Adrenal gland (tissue), 12 donors: ENCODE data around the gene MCMBP. TPM values are rescaled to one million over a fixed set of nuclear protein-coding genes. Genes with fewer than 3 reads are reported as not detected.

Experiments used
- DNase-seq, 7 donors: peaks; one replicate each; pipeline ENCODE4 v3.0.0-alpha.2; 2019 to 2020
- H3K27ac ChIP-seq, 5 donors: fragments of 200-600 bp; sonication (generic) in 4 of 5; 1 replicate in 3 of 5; 2 replicates in 2 of 5; pipeline versions ENCODE4 v1.5.1 to v1.8.0; 2016 to 2020; ENCODE audit warnings: mild to moderate bottlenecking in 1 of 5
- H3K27me3 ChIP-seq: fragments of 200-600 bp; 2 replicates; pipeline ENCODE4 v1.8.0; 2021
- H3K36me3 ChIP-seq, 2 donors: fragments of 200-600 bp; replicated peaks in 1 of 2; 1 replicate in 1 of 2; 2 replicates in 1 of 2; pipeline versions ENCODE4 v1.5.1 to v1.8.0; 2018 to 2022
- H3K4me1 ChIP-seq, 2 donors: fragments of 200-600 bp; replicated peaks in 1 of 2; 1 replicate in 1 of 2; 2 replicates in 1 of 2; pipeline versions ENCODE4 v1.5.1 to v1.8.0; 2018 to 2021
- H3K4me3 ChIP-seq, 4 donors: fragments of 200-600 bp; sonication (generic) in 3 of 4; one replicate each; pipeline ENCODE4 v1.5.1; 2016 to 2018
- H3K9me3 ChIP-seq, 3 donors: fragments of 200-600 bp; sonication (generic) in 1 of 3; replicated peaks in 1 of 3; 1 replicate in 2 of 3; 2 replicates in 1 of 3; pipeline versions ENCODE4 v1.5.1 to v1.8.0; 2016 to 2021
- CTCF ChIP-seq, 6 experiments: fragments of 450-650 bp in 4 of 6; fragments of 200-600 bp in 2 of 6; sonication (generic) in 1 of 6; IDR thresholded peaks; 1 replicate in 5 of 6; 2 replicates in 1 of 6; pipeline versions ENCODE4 v1.5.1 to v1.8.0; 2016 to 2021; ENCODE audit warnings: antibody characterized with exemption in 6 of 6, mild to moderate bottlenecking in 2 of 6, moderate library complexity in 1 of 6
- POLR2A ChIP-seq, 2 donors: fragments of 450-650 bp; IDR thresholded peaks; one replicate each; pipeline ENCODE4 v1.6.1; 2017; ENCODE audit warnings: antibody characterized with exemption in 2 of 2, mild to moderate bottlenecking in 2 of 2, moderate library complexity in 1 of 2
- WGBS, 4 donors: extraction: QIAGEN DNeasy Blood & Tissue Kit in 2 of 4; methylation state at CpG; one replicate each; pipeline versions ENCODE4 v1.1.5 to v1.1.7; 2013 to 2017; 5-methylcytosine and 5-hydroxymethylcytosine counted together
- intact Hi-C, 2 donors: fragments of 100-400 bp; cut with DNase I; formaldehyde crosslinking; loops; one replicate each; pipeline versions ENCODE4 v1.14.1 to v1.15.0; 2022 to 2023
- polyA plus RNA-seq, 3 donors: library from polyadenylated mRNA; stranded (reverse); fragments of 200-250 nt in 2 of 3; fragments of 350-450 nt in 1 of 3; fragmentation: Illumina TruSeq in 1 of 3; extraction: RNeasy Lipid Tissue Mini Kit (QIAGEN cat#74804) in 1 of 3; gene quantifications; one replicate each; pipeline ENCODE4 v1.2.3, GENCODE V29; 2013 to 2014
- total RNA-seq, 9 donors: library from RNA; depleted of rRNA in 4 of 9; stranded (reverse); fragments of >200 nt in 4 of 9; fragments of 120-200 nt in 1 of 9; fragmentation: NEBNext Ultra II Directional in 1 of 9; extraction: Animal tissue kit (Norgen Biotek cat#: 25700) in 1 of 9; gene quantifications; one replicate each; pipeline versions ENCODE4 v1.1.0 to v1.2.4, GENCODE V29; 2013 to 2023
- donor health status: healthy with polysubstance abuse.
- donor health status: Bipolar disorder and iron deficiency.
- donor health status: DM: yes; HTN: yes; CAD: no.
- donor health status: DM: no; HTN: no; CAD: no.
- donor health status: DM: no; HTN: no; CAD: no.
- donor health status: DM: yes; HTN: yes; CAD: no.

Gene MCMBP
- total and polyA plus RNA-seq, 12 donors = 11.1 to 44.3 (median 34.4) TPM

- no peak for DNase-seq
- H3K36me3 ChIP-seq = peaks cover 0 to 36% of the 10 kb centered on the region in 2 donors
- H3K4me1 ChIP-seq = peaks cover 0 to 6% of the 10 kb centered on the region in 2 donors
- intact Hi-C loops = no loop called here
- no peak overlapping the region for H3K4me3 ChIP-seq
- H3K27me3 ChIP-seq = no peaks in the 10 kb centered on the region
- TF ChIP-seq CTCF (IDR thresholded peaks at IDR 0.05) = no peak
- TF ChIP-seq POLR2A (IDR thresholded peaks at IDR 0.05) = no peak
- WGBS, 4 donors = 91 to 96% (median 93%) methylated on average over 6 of the region's 6 CpGs
- H3K9me3 ChIP-seq = no peaks in the 10 kb centered on the region
- H3K27ac ChIP-seq = no peak overlapping the region
Observed at GRCh38 chr10:119852822-119853221, 19.8 kb downstream of the MCMBP start.

GRCh38 chr10:119852277-119852676 is 20.4 kb downstream of the MCMBP start:
- TF ChIP-seq CTCF (IDR thresholded peaks at IDR 0.05) = no peak
- no peak for TF ChIP-seq POLR2A (IDR thresholded peaks at IDR 0.05)
- Histone ChIP-seq H3K4me1 (peaks cover 0 to 6% of the 10 kb centered on the region in 2 donors), H3K27me3 (no peaks in the 10 kb centered on the region), H3K27ac (no peak overlapping the region), H3K36me3 (peaks cover 0 to 38% of the 10 kb centered on the region in 2 donors), H3K9me3 (no peaks in the 10 kb centered on the region), H3K4me3 (no peak overlapping the region)
- intact Hi-C loops = no loop called here
- 95 to 98% (median 96%) methylated on average over 6 of the region's 6 CpGs for WGBS, 4 donors
- DNase-seq = no peak

GRCh38 chr10:119849944-119850343 is 22.7 kb downstream of the MCMBP start:
- intact Hi-C loops = no loop called here
- peaks cover 0 to 6% of the 10 kb centered on the region in 2 donors for H3K4me1 ChIP-seq
- TF ChIP-seq CTCF (IDR thresholded peaks at IDR 0.05) = no peak
- no peak for TF ChIP-seq POLR2A (IDR thresholded peaks at IDR 0.05)
- no peak overlapping the region for H3K4me3 ChIP-seq
- H3K36me3 ChIP-seq = peaks cover 0 to 49% of the 10 kb centered on the region in 2 donors
- H3K27me3 ChIP-seq = no peaks in the 10 kb centered on the region
- no peak for DNase-seq
- no peak overlapping the region for H3K27ac ChIP-seq
- WGBS, 4 donors = 90 to 95% (median 93%) methylated on average over 3 of the region's 3 CpGs
- no peaks in the 10 kb centered on the region for H3K9me3 ChIP-seq

GRCh38 chr10:119849031-119849789 is 23.4 kb downstream of the MCMBP start:
- intact Hi-C loops = no loop called here
- 80 to 86% (median 81%) methylated on average over 6 of the region's 6 CpGs for WGBS, 4 donors
- no peak overlapping the region for H3K4me3 ChIP-seq
- H3K27me3 ChIP-seq = no peaks in the 10 kb centered on the region
- H3K36me3 ChIP-seq = peaks cover 0 to 56% of the 10 kb centered on the region in 2 donors
- TF ChIP-seq POLR2A (IDR thresholded peaks at IDR 0.05) (no peak), CTCF (IDR thresholded peaks at IDR 0.05) (no peak)
- H3K9me3 ChIP-seq = no peaks in the 10 kb centered on the region
- no peak for DNase-seq
- peaks cover 0 to 6% of the 10 kb centered on the region in 2 donors for H3K4me1 ChIP-seq
- H3K27ac ChIP-seq = no peak overlapping the region
